Liver (tissue), 9 donors: ENCODE data around the gene PPM1D. TPM values are rescaled to one million over a fixed set of nuclear protein-coding genes. Genes with fewer than 3 reads are reported as not detected.

ENCODE experiments used
- DNase-seq: peaks from one replicate; pipeline ENCODE4 v3.0.0-alpha.2; 2017; ENCODE audit warnings: low spot score
- H3K27ac ChIP-seq, 2 donors: one replicate each; pipeline ENCODE4 v1.7.0; 2013; ENCODE audit warnings: inconsistent platforms in 2 of 2, low read length in 2 of 2, control low read depth in 1 of 2, low read depth in 1 of 2, mild to moderate bottlenecking in 1 of 2
- H3K27me3 ChIP-seq, 4 donors: one replicate each; pipeline versions ENCODE4 v1.6.1 to v1.7.0; 2013; ENCODE audit warnings: low read length in 3 of 4, inconsistent platforms in 1 of 4, mild to moderate bottlenecking in 1 of 4, moderate library complexity in 1 of 4; ENCODE audit not compliant: control insufficient read depth in 4 of 4, insufficient read depth in 4 of 4
- H3K36me3 ChIP-seq, 4 donors: one replicate each; pipeline versions ENCODE4 v1.6.1 to v1.7.0; 2013; ENCODE audit warnings: low read length in 3 of 4, mild to moderate bottlenecking in 3 of 4, low read depth in 1 of 4, moderate library complexity in 1 of 4; ENCODE audit not compliant: control insufficient read depth in 4 of 4, insufficient read depth in 3 of 4
- H3K4me1 ChIP-seq, 4 donors: one replicate each; pipeline versions ENCODE4 v1.6.1 to v1.7.0; 2013; ENCODE audit warnings: low read length in 3 of 4, mild to moderate bottlenecking in 3 of 4, moderate library complexity in 1 of 4; ENCODE audit not compliant: control insufficient read depth in 4 of 4, insufficient read depth in 4 of 4
- H3K4me3 ChIP-seq, 3 donors: one replicate each; pipeline versions ENCODE4 v1.6.1 to v1.7.0; 2013; ENCODE audit warnings: low read length in 3 of 3, control low read depth in 1 of 3, low read depth in 1 of 3, mild to moderate bottlenecking in 1 of 3
- H3K9ac ChIP-seq, 2 donors: one replicate each; pipeline ENCODE4 v1.7.0; 2013; ENCODE audit warnings: low read length in 2 of 2, mild to moderate bottlenecking in 2 of 2, moderate library complexity in 2 of 2, control low read depth in 1 of 2, low read depth in 1 of 2
- H3K9me3 ChIP-seq, 4 donors: one replicate each; pipeline versions ENCODE4 v1.6.1 to v1.7.0; 2013; ENCODE audit warnings: low read length in 3 of 4; ENCODE audit not compliant: control insufficient read depth in 4 of 4
- ATF3 ChIP-seq: IDR thresholded peaks from 2 replicates; pipeline ENCODE4 v1.6.1; 2016; ENCODE audit warnings: antibody characterized with exemption
- CTCF ChIP-seq: fragments of 150-350 bp; IDR thresholded peaks from 2 replicates; pipeline ENCODE4 v1.5.1; 2017; ENCODE audit warnings: improper control_type of control experiment, low read depth, low read length; ENCODE audit not compliant: missing input control
- EGR1 ChIP-seq, 2 donors: IDR thresholded peaks; 2 replicates each; pipeline ENCODE4 v1.6.1; 2016 to 2018; ENCODE audit warnings: antibody characterized with exemption in 2 of 2, low read depth in 2 of 2
- FOXA1 ChIP-seq: IDR thresholded peaks from 2 replicates; pipeline ENCODE4 v1.6.1; 2016; ENCODE audit warnings: antibody characterized with exemption
- FOXA2 ChIP-seq: IDR thresholded peaks from 2 replicates; pipeline ENCODE4 v1.6.1; 2016; ENCODE audit warnings: antibody characterized with exemption
- GABPA ChIP-seq, 2 donors: IDR thresholded peaks in 1 of 2; conservative IDR thresholded peaks in 1 of 2; 2 replicates each; pipeline ENCODE4 v1.6.1; 2016; ENCODE audit warnings: antibody characterized with exemption in 2 of 2, mild to moderate bottlenecking in 1 of 2, moderate library complexity in 1 of 2
- HNF4A ChIP-seq, 2 donors: conservative IDR thresholded peaks; 2 replicates each; pipeline ENCODE4 v1.6.1; 2016; ENCODE audit warnings: antibody characterized with exemption in 2 of 2, mild to moderate bottlenecking in 2 of 2
- HNF4G ChIP-seq: IDR thresholded peaks from 2 replicates; pipeline ENCODE4 v1.6.1; 2016; ENCODE audit warnings: antibody characterized with exemption
- JUND ChIP-seq, 2 donors: IDR thresholded peaks; 2 replicates each; pipeline ENCODE4 v1.6.1; 2016; ENCODE audit warnings: antibody characterized with exemption in 2 of 2
- MAX ChIP-seq: IDR thresholded peaks from 2 replicates; pipeline ENCODE4 v1.6.1; 2016; ENCODE audit warnings: antibody characterized with exemption
- NR2F2 ChIP-seq: IDR thresholded peaks from 2 replicates; pipeline ENCODE4 v1.6.1; 2016; ENCODE audit warnings: antibody characterized with exemption
- RAD21 ChIP-seq, 2 donors: IDR thresholded peaks; 2 replicates each; pipeline ENCODE4 v1.6.1; 2016; ENCODE audit warnings: antibody characterized with exemption in 2 of 2, mild to moderate bottlenecking in 2 of 2
- REST ChIP-seq: IDR thresholded peaks from 2 replicates; pipeline ENCODE4 v1.6.1; 2016; ENCODE audit warnings: antibody characterized with exemption, mild to moderate bottlenecking
- RXRA ChIP-seq, 2 donors: IDR thresholded peaks; 2 replicates each; pipeline ENCODE4 v1.6.1; 2017 to 2018; ENCODE audit warnings: antibody characterized with exemption in 2 of 2, mild to moderate bottlenecking in 1 of 2
- SP1 ChIP-seq: IDR thresholded peaks from 2 replicates; pipeline ENCODE4 v1.6.1; 2018; ENCODE audit warnings: antibody characterized with exemption, mild to moderate bottlenecking
- TAF1 ChIP-seq: conservative IDR thresholded peaks from 2 replicates; pipeline ENCODE4 v1.6.1; 2016; ENCODE audit warnings: antibody characterized with exemption, mild to moderate bottlenecking
- YY1 ChIP-seq: IDR thresholded peaks from 2 replicates; pipeline ENCODE4 v1.6.1; 2016; ENCODE audit warnings: antibody characterized with exemption, mild to moderate bottlenecking
- ZBTB33 ChIP-seq: IDR thresholded peaks from 2 replicates; pipeline ENCODE4 v1.6.1; 2016; ENCODE audit warnings: antibody characterized with exemption
- WGBS: extraction: QIAGEN DNeasy Blood & Tissue Kit; methylation state at CpG from one replicate; pipeline ENCODE4 v1.1.7; 2013; 5-methylcytosine and 5-hydroxymethylcytosine counted together
- polyA plus RNA-seq, 2 donors: library from polyadenylated mRNA; stranded (reverse) in 1 of 2; unstranded in 1 of 2; fragments of 200-250 nt in 1 of 2; fragments of >200 nt in 1 of 2; fragmentation: Nextera tagmentation in 1 of 2; extraction: Ambion mirVana in 1 of 2; gene quantifications; one replicate each; pipeline versions ENCODE4 v1.2.1 to v1.2.3, GENCODE V29; 2013 to 2015
- total RNA-seq, 2 donors: library from RNA; depleted of rRNA; stranded (reverse); fragments of >200 nt; gene quantifications; one replicate each; pipeline ENCODE4 v1.2.3, GENCODE V29; 2014
- donor health status: healthy.
- donor health status: healthy.
- donor health status: healthy.
- donor health status: healthy.
- donor health status: healthy.

PPM1D gene
- total and polyA plus RNA-seq, 4 donors, result 2.0 to 8.7 (median 5.0) TPM

GRCh38 chr17:60559995-60560859 lies 39.8 kb upstream of the PPM1D start:
- H3K4me3 ChIP-seq, result peak overlapping the region; percentile 28 to 65 (median 41)
- peaks cover 0 to 2% (median 0%) of the 10 kb centered on the region in 4 donors for H3K9me3 ChIP-seq
- H3K9ac ChIP-seq, result no peak overlapping the region
- WGBS, result 67% methylated on average over 26 of the region's 26 CpGs
- no peaks in the 10 kb centered on the region for H3K36me3 ChIP-seq
- peaks cover 2 to 26% (median 20%) of the 10 kb centered on the region in 4 donors for H3K4me1 ChIP-seq
- no peaks in the 10 kb centered on the region for H3K27me3 ChIP-seq
- no peak for DNase-seq
- TF ChIP-seq SP1 (peak; percentile 57), HNF4G (peak; percentile 20), TAF1 (no peak), RXRA (IDR thresholded peaks at IDR 0.05) (peak; percentile 32 to 79), ZBTB33 (peak; percentile 73), NR2F2 (no peak), ATF3 (no peak), RAD21 (IDR thresholded peaks at IDR 0.05) (no peak), FOXA2 (peak; percentile 11), FOXA1 (peak; percentile 39), YY1 (peak; percentile 84), HNF4A (conservative IDR thresholded peaks at IDR 0.05) (peak; percentile 60 to 79), JUND (IDR thresholded peaks at IDR 0.05) (peak in 1 of 2 donors; percentile 61), MAX (peak; percentile 93), CTCF (no peak), REST (peak; percentile 51), EGR1 (IDR thresholded peaks at IDR 0.05; ENCODE audit: low read depth in 2 of 2) (peak in 1 of 2 donors; percentile 67), GABPA (IDR thresholded peaks at IDR 0.05 in 1 of 2, conservative IDR thresholded peaks at IDR 0.05 in 1 of 2) (peak in 1 of 2 donors; percentile 71)
- peak overlapping the region; percentile 48 to 73 for H3K27ac ChIP-seq
